Rectal smooth muscle tissue (tissue), 1 donor: Measurements from ENCODE around the gene FKBP10.
A peak's percentile ranks its signal among the peaks of the same experiment; 100 is the strongest.
"Not testable (repeated sequence)": the region's sequence is repeated elsewhere in the genome, so short reads cannot be mapped to it uniquely, and the experiment has no call there.

ENCODE experiments used
- H3K27ac ChIP-seq: one replicate; pipeline ENCODE4 v1.7.0; 2013; ENCODE audit warnings: low read depth, low read length, inconsistent platforms
- H3K27me3 ChIP-seq: one replicate; pipeline ENCODE4 v1.7.0; 2013; ENCODE audit warnings: low read length; ENCODE audit not compliant: control insufficient read depth, insufficient read depth
- H3K36me3 ChIP-seq: one replicate; pipeline ENCODE4 v1.7.0; 2013; ENCODE audit warnings: low read length; ENCODE audit not compliant: control insufficient read depth, insufficient read depth
- H3K4me1 ChIP-seq: one replicate; pipeline ENCODE4 v1.7.0; 2013; ENCODE audit warnings: low read length; ENCODE audit not compliant: control insufficient read depth, insufficient read depth
- H3K4me3 ChIP-seq: one replicate; pipeline ENCODE4 v1.7.0; 2013; ENCODE audit warnings: low read length
- H3K9ac ChIP-seq: one replicate; pipeline ENCODE4 v1.7.0; 2013; ENCODE audit warnings: low read length

Gene FKBP10

DNA sequence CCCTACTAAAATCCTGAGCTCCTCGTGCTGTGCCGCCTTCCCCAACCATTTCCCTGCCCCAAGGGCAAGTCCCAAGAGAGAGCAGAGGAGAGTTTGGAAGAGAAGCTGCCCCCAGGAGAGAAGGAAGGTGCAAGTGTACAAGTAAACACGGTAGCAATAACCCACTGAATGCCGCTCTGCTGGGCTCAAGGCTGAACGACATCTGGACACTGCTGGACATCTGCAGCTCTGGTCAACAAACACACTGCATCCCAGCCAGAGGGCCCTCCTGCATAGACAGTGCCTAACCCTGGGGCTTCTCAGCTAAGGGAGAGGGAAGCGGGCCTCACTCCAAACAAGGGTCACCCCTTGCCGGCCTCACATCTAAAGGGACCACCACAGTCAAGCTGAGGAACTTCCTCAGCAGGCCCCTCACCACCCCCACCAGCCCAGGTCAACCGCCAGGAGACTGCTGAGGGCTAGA, 39.0 kb upstream of the FKBP10 start:
- H3K4me3 ChIP-seq = no peak overlapping the region

DNA sequence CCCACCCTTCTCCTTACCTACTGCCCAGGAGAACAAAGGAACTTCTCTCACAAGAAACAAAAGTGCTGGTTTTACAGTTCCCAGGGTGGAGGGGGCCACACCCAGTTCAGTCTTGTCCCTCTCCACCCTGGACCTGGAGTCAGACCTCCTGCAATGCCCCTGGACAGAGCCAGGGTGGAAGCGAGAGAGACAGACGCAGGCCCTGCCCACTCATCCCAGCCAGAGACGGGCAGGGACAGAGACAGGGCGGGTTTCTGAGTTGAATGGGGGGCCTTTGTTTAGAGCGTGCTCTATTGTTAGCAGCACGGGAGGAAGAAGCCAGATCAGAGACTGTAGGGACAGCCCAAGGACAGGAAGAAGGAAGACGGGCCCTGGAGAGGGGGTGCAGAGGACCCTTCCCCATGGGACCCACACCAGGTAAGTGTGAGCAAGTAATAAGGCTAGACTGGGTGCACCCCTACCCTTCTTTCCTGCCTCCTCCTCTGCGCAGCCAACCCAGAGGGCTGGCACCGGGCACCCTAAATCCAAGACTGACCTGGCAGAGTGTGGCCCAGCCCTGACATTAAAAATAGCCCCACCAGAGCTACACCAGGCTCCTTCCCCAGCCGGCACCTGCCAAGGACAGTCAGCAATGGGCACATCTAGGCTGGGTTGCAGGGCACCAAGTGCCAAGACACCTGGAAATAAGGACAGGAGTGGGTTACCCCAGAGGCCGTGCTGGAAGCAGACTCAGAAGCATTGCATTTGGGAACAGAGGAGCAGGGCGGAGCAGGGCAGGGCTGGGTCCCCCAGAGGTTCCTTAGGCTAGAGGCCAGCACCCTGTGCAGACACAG, 37.2 kb upstream of the FKBP10 start:
- peaks cover 4% of the 10 kb centered on the region for H3K36me3 ChIP-seq
- H3K4me1 ChIP-seq = no peaks in the 10 kb centered on the region
- H3K4me3 ChIP-seq = no peak overlapping the region
- no peak overlapping the region for H3K9ac ChIP-seq
- H3K27ac ChIP-seq = peak overlapping the region; percentile 8
- H3K27me3 ChIP-seq = no peaks in the 10 kb centered on the region

More for the DNA sequence above, 39.0 kb upstream of the FKBP10 start:
- no peaks in the 10 kb centered on the region for H3K4me1 ChIP-seq
- peak overlapping the region; percentile 37 for H3K27ac ChIP-seq
- peaks cover 16% of the 10 kb centered on the region for H3K36me3 ChIP-seq
- no peaks in the 10 kb centered on the region for H3K27me3 ChIP-seq
- H3K9ac ChIP-seq = no peak overlapping the region

DNA sequence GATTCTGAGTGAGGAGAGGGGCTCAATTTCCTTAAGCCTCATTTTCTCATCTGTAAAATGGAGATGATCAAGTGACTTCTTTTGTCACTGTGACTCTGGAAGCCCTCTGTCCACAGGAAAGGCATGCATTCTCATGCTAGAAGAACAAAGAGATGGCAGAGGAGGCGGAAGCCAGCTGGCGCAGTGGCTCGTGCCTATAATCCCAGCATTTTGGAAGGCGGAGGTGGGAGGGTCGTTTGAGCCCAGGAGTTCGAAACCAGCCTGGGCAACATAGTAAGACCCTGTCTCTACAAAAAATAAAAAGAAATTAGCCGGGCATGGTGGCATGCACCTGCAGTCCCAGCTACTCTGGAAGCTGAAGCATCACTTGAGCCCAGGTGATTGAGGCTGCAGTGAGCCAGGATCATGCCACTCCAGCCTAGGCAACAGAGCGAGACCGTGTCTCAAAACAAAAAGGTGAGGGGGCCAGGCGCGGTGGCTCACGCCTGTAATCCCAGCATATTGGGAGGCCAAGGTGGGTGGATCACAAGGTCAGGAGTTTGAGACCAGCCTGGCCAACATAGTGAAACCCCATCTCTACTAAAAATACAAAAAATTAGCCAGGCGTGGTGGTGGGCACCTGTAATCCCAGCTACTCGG, 36.4 kb upstream of the FKBP10 start:
- H3K27ac ChIP-seq, H3K9ac ChIP-seq, H3K27me3 ChIP-seq, H3K36me3 ChIP-seq, H3K4me3 ChIP-seq, H3K4me1 ChIP-seq: not testable (repeated sequence)

DNA sequence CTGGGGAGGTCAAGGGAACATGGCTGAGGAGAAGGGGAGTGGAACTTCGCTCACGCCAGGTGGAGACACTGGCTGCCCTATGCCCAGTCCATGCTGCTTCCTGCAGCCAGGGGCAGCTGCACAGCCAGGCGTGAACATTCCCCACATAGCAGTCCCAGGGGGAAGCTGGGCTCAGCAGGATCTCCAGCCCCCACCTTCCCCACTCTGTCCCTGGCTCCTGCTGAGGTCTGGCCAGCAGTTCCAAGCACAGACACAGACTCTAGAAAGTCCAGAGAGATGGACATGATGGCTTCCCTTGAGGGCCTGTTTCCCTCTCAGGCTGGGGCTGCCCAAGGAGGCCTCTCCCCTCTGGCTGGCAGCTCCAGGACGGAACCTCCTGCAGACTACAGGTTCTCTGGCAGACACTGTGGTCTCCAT, 35.6 kb upstream of the FKBP10 start:
- no peak overlapping the region for H3K27ac ChIP-seq
- no peak overlapping the region for H3K9ac ChIP-seq
- H3K27me3 ChIP-seq = no peaks in the 10 kb centered on the region
- H3K4me1 ChIP-seq = no peaks in the 10 kb centered on the region
- no peaks in the 10 kb centered on the region for H3K36me3 ChIP-seq
- H3K4me3 ChIP-seq = no peak overlapping the region

DNA sequence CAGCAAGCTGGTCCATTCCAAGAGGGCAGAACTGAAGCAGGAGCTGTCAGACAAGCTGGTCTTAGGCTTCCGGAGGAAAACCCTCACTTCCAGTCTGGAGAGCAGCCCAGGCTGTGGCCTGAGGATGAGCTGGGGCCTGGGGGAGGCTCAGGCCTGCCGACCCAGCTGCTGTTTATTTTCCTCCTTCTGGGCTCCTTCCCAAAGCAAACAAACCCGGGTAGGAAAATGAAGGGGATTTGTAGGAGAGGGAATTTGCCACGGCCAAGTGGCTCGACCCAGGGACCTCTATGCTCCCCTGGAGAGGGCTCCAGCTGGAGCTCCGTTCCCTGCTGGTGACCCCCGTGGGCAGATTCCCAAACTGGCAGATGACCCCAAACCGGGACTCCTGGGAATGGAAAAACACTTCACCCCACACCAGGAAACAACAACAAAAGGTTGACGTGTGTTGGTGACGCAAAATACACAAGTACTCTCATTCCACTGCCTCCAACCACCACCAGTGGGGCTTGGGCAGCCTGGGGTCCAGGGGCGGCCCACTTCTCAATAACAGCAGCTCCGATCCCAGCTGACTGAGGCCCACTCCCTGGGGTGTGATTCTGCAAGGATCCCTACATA, 35.1 kb upstream of the FKBP10 start:
- Histone ChIP-seq H3K4me1 (no peaks in the 10 kb centered on the region), H3K27ac (peak overlapping the region; percentile 42), H3K27me3 (no peaks in the 10 kb centered on the region), H3K4me3 (no peak overlapping the region), H3K36me3 (no peaks in the 10 kb centered on the region), H3K9ac (no peak overlapping the region)

DNA sequence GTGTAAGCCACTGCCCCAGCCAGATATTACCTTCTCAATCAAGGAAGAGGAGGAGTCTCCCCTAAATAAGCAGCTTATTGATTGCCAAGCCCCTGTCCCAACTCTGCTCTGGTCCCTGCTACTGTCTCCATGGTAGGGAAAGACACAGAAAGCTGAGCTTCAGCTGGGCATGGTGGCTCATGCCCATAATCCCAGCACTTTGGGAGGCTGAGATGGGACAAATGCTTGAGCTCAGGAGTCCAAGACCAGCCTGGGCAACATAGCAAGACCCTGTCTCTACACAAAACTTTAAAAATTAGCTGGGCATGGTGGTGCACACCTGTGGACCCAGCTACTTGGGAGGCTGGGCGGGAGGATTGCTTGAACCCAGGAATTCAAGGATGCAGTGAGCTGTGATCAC, 32.9 kb upstream of the FKBP10 start:
- Histone ChIP-seq H3K9ac (no peak overlapping the region), H3K27me3 (no peaks in the 10 kb centered on the region), H3K4me3 (no peak overlapping the region), H3K4me1 (no peaks in the 10 kb centered on the region), H3K27ac (no peak overlapping the region), H3K36me3 (no peaks in the 10 kb centered on the region)

DNA sequence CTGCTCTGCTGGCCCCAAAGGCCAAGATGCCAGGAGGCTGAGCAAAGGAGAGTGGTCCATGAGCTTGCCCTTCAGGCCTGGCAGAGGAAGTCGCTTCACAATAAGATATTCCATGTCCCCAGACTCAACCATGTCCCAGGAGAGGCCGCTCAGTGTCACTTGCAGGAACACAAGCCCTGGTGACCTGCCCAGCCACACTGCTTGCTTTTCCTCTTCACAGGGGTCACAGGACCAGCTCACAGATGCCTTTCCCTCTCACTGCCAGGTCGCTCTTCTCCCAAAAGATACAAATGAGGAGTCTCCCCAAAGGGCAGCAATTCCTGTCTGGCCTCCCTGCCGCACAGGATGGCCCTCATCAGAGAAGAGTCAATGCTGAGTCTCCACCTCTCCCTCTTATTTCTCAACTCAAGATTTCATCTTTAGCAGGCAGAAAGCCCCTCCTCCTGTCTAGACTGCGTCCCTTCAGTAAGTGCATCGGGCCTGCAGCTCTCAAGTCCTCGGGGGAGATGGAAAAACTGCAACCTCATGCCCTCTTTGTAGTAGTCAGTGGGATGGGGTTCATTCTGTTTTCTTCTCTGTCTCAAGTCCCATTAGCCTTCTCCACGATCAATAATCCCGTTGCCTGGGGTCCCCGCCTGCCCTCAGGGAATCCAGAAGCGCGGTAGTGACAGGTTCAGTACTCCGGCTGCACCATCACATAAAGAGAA, 31.2 kb upstream of the FKBP10 start:
- Histone ChIP-seq H3K27ac (no peak overlapping the region), H3K4me1 (no peaks in the 10 kb centered on the region), H3K4me3 (no peak overlapping the region), H3K27me3 (peaks cover 2% of the 10 kb centered on the region), H3K9ac (no peak overlapping the region), H3K36me3 (no peaks in the 10 kb centered on the region)

DNA sequence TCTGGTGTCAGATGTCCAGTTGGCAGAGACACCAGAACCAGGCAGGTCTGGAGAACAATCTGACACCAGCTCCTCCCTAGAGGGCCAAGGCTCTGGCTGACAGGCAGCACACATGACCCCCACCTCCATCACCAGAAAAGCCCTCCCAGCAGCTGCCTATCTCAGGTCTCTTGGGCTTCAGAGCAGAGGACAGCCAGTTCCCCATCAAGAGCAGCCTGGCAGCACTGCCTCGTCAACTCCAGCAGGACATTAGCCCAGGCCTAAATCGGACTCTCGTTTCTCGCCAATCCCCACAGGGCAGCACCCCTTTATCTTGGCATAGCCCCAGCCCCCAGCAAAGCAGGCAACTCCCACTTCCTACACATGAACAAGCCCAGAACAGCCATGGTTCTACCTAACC, 30.7 kb upstream of the FKBP10 start:
- H3K4me1 ChIP-seq = no peaks in the 10 kb centered on the region
- H3K4me3 ChIP-seq = no peak overlapping the region
- no peaks in the 10 kb centered on the region for H3K36me3 ChIP-seq
- H3K27ac ChIP-seq = no peak overlapping the region
- peaks cover 2% of the 10 kb centered on the region for H3K27me3 ChIP-seq
- no peak overlapping the region for H3K9ac ChIP-seq

DNA sequence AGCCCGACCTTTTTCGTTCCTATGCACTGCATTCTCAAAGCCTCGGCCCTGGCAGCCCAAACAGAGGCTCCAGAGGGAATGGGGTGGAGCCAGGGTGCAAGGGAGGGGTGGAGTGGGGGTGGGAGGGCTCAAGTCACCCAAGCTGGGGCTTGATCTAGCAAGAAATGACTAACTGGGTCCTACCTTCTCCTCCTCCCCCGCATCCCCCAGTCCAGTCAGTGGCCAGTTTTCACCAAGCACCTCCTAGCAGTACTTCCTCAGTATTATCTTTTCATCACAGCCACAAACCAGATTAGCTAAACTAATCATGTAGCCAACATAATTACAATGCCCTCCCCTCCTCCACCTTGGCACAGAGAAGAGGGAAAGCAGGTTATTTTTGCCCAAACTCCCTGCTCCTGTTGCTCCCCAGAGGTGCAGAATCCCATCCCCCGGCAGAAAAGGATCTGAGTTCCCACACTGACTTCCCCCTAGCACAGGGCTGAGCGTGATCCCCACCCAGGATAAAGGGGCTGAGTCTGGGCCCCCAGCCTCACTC, 28.5 kb upstream of the FKBP10 start:
- Histone ChIP-seq H3K9ac (no peak overlapping the region), H3K4me1 (no peaks in the 10 kb centered on the region), H3K36me3 (no peaks in the 10 kb centered on the region), H3K27me3 (peaks cover 2% of the 10 kb centered on the region), H3K27ac (no peak overlapping the region), H3K4me3 (peak overlapping the region; percentile 15)

DNA sequence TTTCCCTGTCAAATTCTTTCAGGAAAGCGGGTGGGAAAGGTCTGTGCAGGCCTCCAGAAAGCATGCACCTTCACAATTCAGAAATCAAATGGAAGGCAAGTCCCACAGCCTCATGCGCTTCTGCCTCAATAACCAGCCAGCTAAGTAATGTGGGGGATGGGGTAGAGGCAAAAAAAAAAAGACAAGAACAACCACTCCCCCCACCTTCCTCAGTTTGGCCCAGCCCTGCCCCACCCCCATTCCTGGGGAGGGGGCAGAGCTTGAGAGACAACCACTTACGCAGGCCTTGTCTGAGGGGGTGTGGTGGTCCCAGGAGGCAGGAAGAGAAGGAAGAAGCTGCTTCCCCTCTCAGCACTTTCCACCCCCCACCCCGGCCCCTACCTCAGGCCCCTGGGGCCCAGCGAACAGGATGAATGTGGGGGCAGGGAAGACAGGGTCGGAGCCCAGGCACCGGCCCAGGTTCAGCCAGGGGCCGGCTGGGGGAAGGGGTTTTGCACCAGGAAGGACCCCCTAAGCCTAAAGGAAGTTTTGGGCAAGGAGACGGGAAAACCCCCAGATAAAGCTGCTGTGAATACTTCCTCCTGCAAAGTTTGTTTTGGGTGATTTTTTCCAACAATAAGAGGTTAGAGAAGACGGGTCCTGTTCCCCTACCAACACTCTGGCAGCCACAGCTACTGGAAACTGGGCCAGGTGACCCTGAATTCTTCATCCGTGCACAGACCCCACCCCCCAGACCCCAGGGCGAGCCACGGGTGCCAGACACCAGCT, 27.5 kb upstream of the FKBP10 start:
- Histone ChIP-seq H3K4me1 (no peaks in the 10 kb centered on the region), H3K27ac (no peak overlapping the region), H3K36me3 (no peaks in the 10 kb centered on the region), H3K9ac (no peak overlapping the region), H3K4me3 (peak overlapping the region; percentile 56), H3K27me3 (peaks cover 2% of the 10 kb centered on the region)

DNA sequence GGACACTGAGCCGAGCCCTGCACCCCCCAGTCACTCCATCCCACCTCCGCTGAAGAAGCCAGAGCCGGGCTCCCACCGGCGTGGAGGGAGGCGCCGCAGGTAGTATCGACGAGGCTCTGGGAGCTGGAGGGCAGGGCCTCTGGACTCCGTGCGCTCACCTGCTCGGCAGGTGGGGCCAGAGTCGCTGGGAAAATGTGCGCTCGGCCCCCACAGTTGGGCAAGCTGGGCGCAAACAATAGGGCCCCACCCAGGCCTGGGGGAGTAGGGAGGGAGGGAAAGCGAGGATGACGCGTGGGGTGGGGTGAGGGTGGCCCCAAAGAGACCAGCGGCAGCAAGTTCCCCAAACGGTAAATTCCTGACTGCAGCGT, 27.0 kb upstream of the FKBP10 start:
- Histone ChIP-seq H3K36me3 (no peaks in the 10 kb centered on the region), H3K4me3 (peak overlapping the region; percentile 56), H3K27ac (peak overlapping the region; percentile 64), H3K27me3 (peaks cover 2% of the 10 kb centered on the region), H3K9ac (no peak overlapping the region), H3K4me1 (no peaks in the 10 kb centered on the region)
